ENCODE measurements around the gene FOXO3. TPM values are rescaled to one million over a fixed set of nuclear protein-coding genes. Genes with fewer than 3 reads are reported as not detected.

FOXO3 gene
- total RNA-seq, 2 experiments from 2014 or later, result 7.4 to 9.0 TPM

GRCh38 chr6:108635505-108636226 is 74.9 kb downstream of the FOXO3 start:
- DNase-seq (peak; percentile 58), ATAC-seq (peak; percentile 69)
- H3K4me1 Mint-ChIP-seq, result peaks cover 53% of the 10 kb centered on the region
- POLR2A ChIA-PET, result interaction anchor here (0.6 kb wide), 1 partner anchor 461 kb away, joined by 3 read pairs; no protein-coding TSS in a partner anchor
- H3K27ac Mint-ChIP-seq, result no peak overlapping the region
- CTCF ChIA-PET, result interaction anchor here (0.6 to 1.5 kb wide), 2 partner anchors 31 to 94 kb away, joined by 3 read pairs; no protein-coding TSS in a partner anchor
- no peaks in the 10 kb centered on the region for H3K27me3 Mint-ChIP-seq
- no peak overlapping the region for H3K4me3 Mint-ChIP-seq
- H3K9me3 Mint-ChIP-seq (ENCODE audit: low read depth), result no peaks in the 10 kb centered on the region
- H3K36me3 Mint-ChIP-seq (ENCODE audit: low read depth), result peaks cover 1% of the 10 kb centered on the region
- intact Hi-C loops (cut with DNase I, micrococcal nuclease), result no loop called here

- Mint-ChIP-seq H3K9me3 (ENCODE audit: low read depth) (no peaks in the 10 kb centered on the region), H3K36me3 (ENCODE audit: low read depth) (peaks cover 1% of the 10 kb centered on the region), H3K4me1 (peaks cover 42% of the 10 kb centered on the region), H3K27ac (no peak overlapping the region), H3K4me3 (no peak overlapping the region), H3K27me3 (no peaks in the 10 kb centered on the region)
- ATAC-seq (peak; percentile 51), DNase-seq (no peak)
- intact Hi-C loops (cut with DNase I, micrococcal nuclease), result no loop called here
- CTCF ChIA-PET, result interaction anchor here (0.6 kb wide), 1 partner anchor 112 kb away, joined by 3 read pairs; no protein-coding TSS in a partner anchor
- POLR2A ChIA-PET, result no interaction called here
Observed at GRCh38 chr6:108637963-108638362, 77.2 kb downstream of the FOXO3 start.

GRCh38 chr6:108638993-108639392 is 78.3 kb downstream of the FOXO3 start:
- ChIA-PET POLR2A (no interaction called here), CTCF (no interaction called here)
- Mint-ChIP-seq H3K9me3 (ENCODE audit: low read depth) (no peaks in the 10 kb centered on the region), H3K36me3 (ENCODE audit: low read depth) (no peaks in the 10 kb centered on the region), H3K4me1 (peaks cover 38% of the 10 kb centered on the region), H3K27me3 (no peaks in the 10 kb centered on the region), H3K27ac (no peak overlapping the region), H3K4me3 (no peak overlapping the region)
- intact Hi-C loops (cut with DNase I, micrococcal nuclease), result no loop called here
- DNase-seq, result no peak
- ATAC-seq, result no peak

- CTCF ChIA-PET, result interaction anchor here (1.5 kb wide), 1 partner anchor 9 kb away, joined by 4 read pairs; no protein-coding TSS in a partner anchor
- Mint-ChIP-seq H3K4me3 (no peak overlapping the region), H3K27ac (no peak overlapping the region), H3K27me3 (no peaks in the 10 kb centered on the region), H3K36me3 (ENCODE audit: low read depth) (no peaks in the 10 kb centered on the region), H3K9me3 (ENCODE audit: low read depth) (no peaks in the 10 kb centered on the region), H3K4me1 (peaks cover 36% of the 10 kb centered on the region)
- POLR2A ChIA-PET, result no interaction called here
- ATAC-seq (no peak), DNase-seq (no peak)
- intact Hi-C loops (cut with DNase I, micrococcal nuclease), result no loop called here
Observed at GRCh38 chr6:108640104-108640503, 79.4 kb downstream of the FOXO3 start.

- ATAC-seq, result no peak
Observed at GRCh38 chr6:108643184-108643583, 82.5 kb downstream of the FOXO3 start.

GRCh38 chr6:108644252-108644651 is 83.5 kb downstream of the FOXO3 start:
- no peaks in the 10 kb centered on the region for H3K27me3 Mint-ChIP-seq
- DNase-seq (no peak), ATAC-seq (no peak)
- ChIA-PET POLR2A (interaction anchor here (0.8 kb wide), 1 partner anchor 1132 kb away, joined by 4 read pairs; no protein-coding TSS in a partner anchor), CTCF (interaction anchor here (0.7 kb wide), 1 partner anchor 14 kb away, joined by 3 read pairs; no protein-coding TSS in a partner anchor)
- H3K4me1 Mint-ChIP-seq, result peaks cover 10% of the 10 kb centered on the region
- H3K36me3 Mint-ChIP-seq (ENCODE audit: low read depth), result peaks cover 1% of the 10 kb centered on the region
- H3K4me3 Mint-ChIP-seq, result no peak overlapping the region
- no peak overlapping the region for H3K27ac Mint-ChIP-seq
- intact Hi-C loops (cut with DNase I, micrococcal nuclease), result no loop called here
- H3K9me3 Mint-ChIP-seq (ENCODE audit: low read depth), result no peaks in the 10 kb centered on the region

More at GRCh38 chr6:108643184-108643583, 82.5 kb downstream of the FOXO3 start:
- no peaks in the 10 kb centered on the region for H3K9me3 Mint-ChIP-seq (ENCODE audit: low read depth)
- ChIA-PET CTCF (no interaction called here), POLR2A (no interaction called here)
- no peak overlapping the region for H3K4me3 Mint-ChIP-seq
- no peak for DNase-seq
- peaks cover 15% of the 10 kb centered on the region for H3K4me1 Mint-ChIP-seq
- no peak overlapping the region for H3K27ac Mint-ChIP-seq
- intact Hi-C loops (cut with DNase I, micrococcal nuclease), result no loop called here
- H3K27me3 Mint-ChIP-seq, result no peaks in the 10 kb centered on the region
- H3K36me3 Mint-ChIP-seq (ENCODE audit: low read depth), result peaks cover 1% of the 10 kb centered on the region

GRCh38 chr6:108648191-108648590 is 87.5 kb downstream of the FOXO3 start:
- Mint-ChIP-seq H3K27ac (no peak overlapping the region), H3K27me3 (no peaks in the 10 kb centered on the region), H3K4me1 (peaks cover 8% of the 10 kb centered on the region), H3K36me3 (ENCODE audit: low read depth) (peaks cover 1% of the 10 kb centered on the region), H3K4me3 (no peak overlapping the region), H3K9me3 (ENCODE audit: low read depth) (no peaks in the 10 kb centered on the region)
- POLR2A ChIA-PET, result interaction anchor here (0.6 kb wide), 1 partner anchor 792 kb away, joined by 4 read pairs; no protein-coding TSS in a partner anchor
- DNase-seq, result no peak
- CTCF ChIA-PET, result no interaction called here
- intact Hi-C loops (cut with DNase I, micrococcal nuclease), result no loop called here
- no peak for ATAC-seq

- H3K27ac Mint-ChIP-seq, result no peak overlapping the region
- peaks cover under 1% of the 10 kb centered on the region for H3K36me3 Mint-ChIP-seq (ENCODE audit: low read depth)
- ATAC-seq (no peak), DNase-seq (no peak)
- no peaks in the 10 kb centered on the region for H3K27me3 Mint-ChIP-seq
- no peak overlapping the region for H3K4me3 Mint-ChIP-seq
- ChIA-PET CTCF (no interaction called here), POLR2A (no interaction called here)
- H3K4me1 Mint-ChIP-seq, result peaks cover 19% of the 10 kb centered on the region
- intact Hi-C loops (cut with DNase I, micrococcal nuclease), result no loop called here
- H3K9me3 Mint-ChIP-seq (ENCODE audit: low read depth), result no peaks in the 10 kb centered on the region
Observed at GRCh38 chr6:108650325-108650724, 89.6 kb downstream of the FOXO3 start.

GRCh38 chr6:108650781-108651180 is 90.1 kb downstream of the FOXO3 start:
- no peak for DNase-seq
- no peaks in the 10 kb centered on the region for H3K36me3 Mint-ChIP-seq (ENCODE audit: low read depth)
- CTCF ChIA-PET, result no interaction called here
- ATAC-seq, result no peak
- H3K9me3 Mint-ChIP-seq (ENCODE audit: low read depth), result no peaks in the 10 kb centered on the region
- POLR2A ChIA-PET, result no interaction called here
- no peaks in the 10 kb centered on the region for H3K27me3 Mint-ChIP-seq
- intact Hi-C loops (cut with DNase I, micrococcal nuclease), result no loop called here
- no peak overlapping the region for H3K4me3 Mint-ChIP-seq
- H3K4me1 Mint-ChIP-seq, result peaks cover 19% of the 10 kb centered on the region
- no peak overlapping the region for H3K27ac Mint-ChIP-seq

- no peaks in the 10 kb centered on the region for H3K27me3 Mint-ChIP-seq
- H3K36me3 Mint-ChIP-seq (ENCODE audit: low read depth), result no peaks in the 10 kb centered on the region
- POLR2A ChIA-PET, result no interaction called here
- CTCF ChIA-PET, result interaction anchor here (0.7 kb wide), 1 partner anchor 15 kb away, joined by 3 read pairs; no protein-coding TSS in a partner anchor
- peaks cover 19% of the 10 kb centered on the region for H3K4me1 Mint-ChIP-seq
- no peaks in the 10 kb centered on the region for H3K9me3 Mint-ChIP-seq (ENCODE audit: low read depth)
- no peak overlapping the region for H3K4me3 Mint-ChIP-seq
- intact Hi-C loops (cut with DNase I, micrococcal nuclease), result no loop called here
- ATAC-seq, result no peak
- DNase-seq, result no peak
- H3K27ac Mint-ChIP-seq, result no peak overlapping the region
Observed at GRCh38 chr6:108651340-108652227, 90.9 kb downstream of the FOXO3 start.

GRCh38 chr6:108652375-108652774 is 91.7 kb downstream of the FOXO3 start:
- DNase-seq, result no peak
- Mint-ChIP-seq H3K9me3 (ENCODE audit: low read depth) (no peaks in the 10 kb centered on the region), H3K27me3 (no peaks in the 10 kb centered on the region), H3K27ac (no peak overlapping the region), H3K36me3 (ENCODE audit: low read depth) (no peaks in the 10 kb centered on the region), H3K4me3 (no peak overlapping the region), H3K4me1 (peaks cover 19% of the 10 kb centered on the region)
- ChIA-PET CTCF (no interaction called here), POLR2A (no interaction called here)
- ATAC-seq, result no peak
- intact Hi-C loops (cut with DNase I, micrococcal nuclease), result no loop called here

All from activated CD4-positive, alpha-beta T cell treated with anti-CD3 and anti-CD28 coated beads for 36 hours (primary cell).